GM18907 (cell line): ENCODE results near the gene CTXND1.

ENCODE experiments used
- ATAC-seq: cut with Tn5 transposase; IDR thresholded peaks from one replicate; pipeline ENCODE4 v1.9.1; 2021; ENCODE audit warnings: mild to moderate bottlenecking, moderate library complexity; ENCODE audit not compliant: unreplicated experiment

CTXND1 gene

GRCh38 chr15:80210611-80211573 lies 41.1 kb downstream of the CTXND1 start:
- no peak for ATAC-seq

GRCh38 chr15:80208758-80209734 lies 43.0 kb downstream of the CTXND1 start:
- no peak for ATAC-seq

GRCh38 chr15:80207887-80208286 lies 44.1 kb downstream of the CTXND1 start:
- ATAC-seq, result no peak

GRCh38 chr15:80204231-80204630 lies 47.8 kb downstream of the CTXND1 start:
- no peak for ATAC-seq

- no peak for ATAC-seq
These were observed 48.6 kb downstream of the CTXND1 start for GRCh38 chr15:80203361-80203885.

GRCh38 chr15:80202641-80203360 lies 49.2 kb downstream of the CTXND1 start:
- ATAC-seq, result no peak

GRCh38 chr15:80202016-80202315 lies 50.0 kb downstream of the CTXND1 start:
- no peak for ATAC-seq

GRCh38 chr15:80201256-80202015 lies 50.6 kb downstream of the CTXND1 start:
- no peak for ATAC-seq

GRCh38 chr15:80199869-80200268 lies 52.1 kb downstream of the CTXND1 start:
- ATAC-seq, result no peak

GRCh38 chr15:80199366-80199765 lies 52.6 kb downstream of the CTXND1 start:
- no peak for ATAC-seq

GRCh38 chr15:80194914-80195313 lies 57.1 kb downstream of the CTXND1 start:
- no peak for ATAC-seq

GRCh38 chr15:80194186-80194585 lies 57.8 kb downstream of the CTXND1 start:
- ATAC-seq, result no peak

GRCh38 chr15:80191897-80192595 lies 60.0 kb downstream of the CTXND1 start:
- no peak for ATAC-seq

GRCh38 chr15:80191198-80191597 lies 60.8 kb downstream of the CTXND1 start:
- ATAC-seq, result no peak

GRCh38 chr15:80188251-80188650 lies 63.8 kb downstream of the CTXND1 start:
- no peak for ATAC-seq

GRCh38 chr15:80186597-80186996 lies 65.4 kb downstream of the CTXND1 start:
- no peak for ATAC-seq

GRCh38 chr15:80186066-80186465 lies 65.9 kb downstream of the CTXND1 start:
- ATAC-seq, result no peak

GRCh38 chr15:80185152-80185551 lies 66.9 kb downstream of the CTXND1 start:
- no peak for ATAC-seq

- no peak for ATAC-seq
These were observed 67.5 kb downstream of the CTXND1 start for GRCh38 chr15:80184554-80184953.
